ENCODE results near the gene PPP1R12C.

GRCh38 chr19:55050749-55051532 lies 66.5 kb downstream of the PPP1R12C start:
- TF ChIP-seq CTCF (IDR thresholded peaks at IDR 0.05; ENCODE audit: poor library complexity): no peak
- TF ChIP-seq EZH2 (IDR thresholded peaks at IDR 0.05; ENCODE audit: borderline replicate concordance): no peak

All from hepatocyte (in vitro differentiated cells).